Large intestine (tissue), 3 donors: Measurements from ENCODE around the gene ACAD10. TPM values are rescaled to one million over a fixed set of nuclear protein-coding genes. Genes with fewer than 3 reads are reported as not detected.
"Not testable (repeated sequence)": the region's sequence is repeated elsewhere in the genome, so short reads cannot be mapped to it uniquely, and the experiment has no call there.

Source experiments
- DNase-seq, 2 donors: peaks; one replicate each; pipeline versions ENCODE4 v3.0.0 to v3.0.0-alpha.2; 2013
- H3K27ac ChIP-seq: one replicate; pipeline ENCODE4 v1.5.1; 2013; ENCODE audit warnings: low read length
- H3K27me3 ChIP-seq: 2 replicates; pipeline ENCODE4 v1.6.1; 2013; ENCODE audit warnings: low read length; ENCODE audit not compliant: control insufficient read depth, insufficient read depth
- H3K36me3 ChIP-seq: 2 replicates; pipeline ENCODE4 v1.6.1; 2013; ENCODE audit warnings: low read length; ENCODE audit not compliant: control insufficient read depth, insufficient read depth
- H3K4me1 ChIP-seq: one replicate; pipeline ENCODE4 v1.6.1; 2013; ENCODE audit warnings: low read length; ENCODE audit not compliant: control insufficient read depth, insufficient read depth
- H3K4me3 ChIP-seq: one replicate; pipeline ENCODE4 v1.5.1; 2013; ENCODE audit warnings: low read length
- H3K9me3 ChIP-seq: one replicate; pipeline ENCODE4 v1.6.1; 2013; ENCODE audit warnings: mild to moderate bottlenecking, low read depth, low read length, moderate library complexity; ENCODE audit not compliant: control insufficient read depth
- WGBS: methylation state at CpG from one replicate; pipeline ENCODE4 v1.1.5; 2013; ENCODE audit warnings: low lambda C conversion rate; ENCODE audit not compliant: insufficient coverage; 5-methylcytosine and 5-hydroxymethylcytosine counted together
- polyA plus RNA-seq: library from polyadenylated mRNA; unstranded; fragments of 120-200 nt; gene quantifications from one replicate; pipeline ENCODE4 v1.2.1, GENCODE V29; 2013

ACAD10 gene
- polyA plus RNA-seq, 1 donor = 36.0 TPM

- WGBS = 93% methylated on average over 3 of the region's 6 CpGs
- no peaks in the 10 kb centered on the region for H3K4me1 ChIP-seq
- no peak for DNase-seq
- no peak overlapping the region for H3K4me3 ChIP-seq
- H3K9me3 ChIP-seq = peaks cover 9% of the 10 kb centered on the region
- H3K36me3 ChIP-seq = peaks cover 38% of the 10 kb centered on the region
- H3K27ac ChIP-seq = no peak overlapping the region
- no peaks in the 10 kb centered on the region for H3K27me3 ChIP-seq
Observed at GRCh38 chr12:111720457-111720856, 34.6 kb downstream of the ACAD10 start.

GRCh38 chr12:111723646-111724360 lies 38.0 kb downstream of the ACAD10 start:
- DNase-seq, H3K4me3 ChIP-seq, H3K4me1 ChIP-seq, H3K27ac ChIP-seq, H3K27me3 ChIP-seq, H3K9me3 ChIP-seq: not testable (repeated sequence)
- WGBS = no CpG with 5 or more reads among the region's 46 CpGs
- H3K36me3 ChIP-seq = peaks cover 30% of the 10 kb centered on the region

- peaks cover 6% of the 10 kb centered on the region for H3K9me3 ChIP-seq
- H3K27ac ChIP-seq = no peak overlapping the region
- peaks cover 48% of the 10 kb centered on the region for H3K36me3 ChIP-seq
- H3K27me3 ChIP-seq = no peaks in the 10 kb centered on the region
- no peak overlapping the region for H3K4me3 ChIP-seq
- WGBS = no CpG with 5 or more reads among the region's 2 CpGs
- DNase-seq = no peak
- no peaks in the 10 kb centered on the region for H3K4me1 ChIP-seq
Observed at GRCh38 chr12:111728795-111729194, 42.9 kb downstream of the ACAD10 start.

- Histone ChIP-seq H3K4me1 (no peaks in the 10 kb centered on the region), H3K36me3 (peaks cover 51% of the 10 kb centered on the region), H3K9me3 (no peaks in the 10 kb centered on the region), H3K27me3 (no peaks in the 10 kb centered on the region), H3K27ac (no peak overlapping the region), H3K4me3 (no peak overlapping the region)
- 68% methylated on average over 2 of the region's 9 CpGs for WGBS
- no peak for DNase-seq
Observed at GRCh38 chr12:111730420-111730819, 44.6 kb downstream of the ACAD10 start.

- no peak for DNase-seq
- Histone ChIP-seq H3K4me1 (no peaks in the 10 kb centered on the region), H3K27ac (no peak overlapping the region), H3K27me3 (no peaks in the 10 kb centered on the region), H3K4me3 (no peak overlapping the region), H3K36me3 (peaks cover 54% of the 10 kb centered on the region), H3K9me3 (no peaks in the 10 kb centered on the region)
- WGBS = no CpG with 5 or more reads among the region's 4 CpGs
Observed at GRCh38 chr12:111732786-111733185, 46.9 kb downstream of the ACAD10 start.

- DNase-seq = no peak
- no peak overlapping the region for H3K4me3 ChIP-seq
- no peaks in the 10 kb centered on the region for H3K9me3 ChIP-seq
- no peak overlapping the region for H3K27ac ChIP-seq
- no peaks in the 10 kb centered on the region for H3K27me3 ChIP-seq
- 100% methylated on average over 1 of the region's 8 CpGs for WGBS
- H3K36me3 ChIP-seq = peaks cover 54% of the 10 kb centered on the region
- no peaks in the 10 kb centered on the region for H3K4me1 ChIP-seq
Observed at GRCh38 chr12:111733340-111733915, 47.6 kb downstream of the ACAD10 start.

GRCh38 chr12:111739524-111739923 lies 53.7 kb downstream of the ACAD10 start:
- H3K36me3 ChIP-seq = peaks cover 25% of the 10 kb centered on the region
- peaks cover 10% of the 10 kb centered on the region for H3K4me1 ChIP-seq
- H3K4me3 ChIP-seq, H3K9me3 ChIP-seq, H3K27me3 ChIP-seq, DNase-seq, H3K27ac ChIP-seq: not testable (repeated sequence)
- 87% methylated on average over 3 of the region's 9 CpGs for WGBS

- H3K4me3 ChIP-seq = no peak overlapping the region
- peaks cover 32% of the 10 kb centered on the region for H3K36me3 ChIP-seq
- WGBS = no CpG with 5 or more reads among the region's 4 CpGs
- no peaks in the 10 kb centered on the region for H3K9me3 ChIP-seq
- peak overlapping the region; percentile 4 for H3K27ac ChIP-seq
- peaks cover 16% of the 10 kb centered on the region for H3K4me1 ChIP-seq
- peak in 1 of 2 donors; percentile 46 for DNase-seq
- H3K27me3 ChIP-seq = no peaks in the 10 kb centered on the region
Observed at GRCh38 chr12:111741235-111741812, 55.5 kb downstream of the ACAD10 start.

GRCh38 chr12:111745211-111745610 lies 59.4 kb downstream of the ACAD10 start:
- Histone ChIP-seq H3K27me3 (no peaks in the 10 kb centered on the region), H3K4me3 (no peak overlapping the region), H3K4me1 (peaks cover 16% of the 10 kb centered on the region), H3K27ac (peak overlapping the region; percentile 66), H3K36me3 (peaks cover 45% of the 10 kb centered on the region), H3K9me3 (no peaks in the 10 kb centered on the region)
- DNase-seq = peak; percentile 60 to 80
- WGBS = 37% methylated on average over 3 of the region's 4 CpGs

- Histone ChIP-seq H3K4me3 (no peak overlapping the region), H3K36me3 (peaks cover 56% of the 10 kb centered on the region), H3K9me3 (no peaks in the 10 kb centered on the region), H3K27me3 (no peaks in the 10 kb centered on the region), H3K27ac (no peak overlapping the region), H3K4me1 (peaks cover 12% of the 10 kb centered on the region)
- no CpG with 5 or more reads among the region's 9 CpGs for WGBS
- DNase-seq = no peak
Observed at GRCh38 chr12:111747333-111747732, 61.5 kb downstream of the ACAD10 start.
